Choroid plexus epithelial cell (primary cell): ENCODE results near the gene AK6.
A peak's percentile ranks its signal among the peaks of the same experiment; 100 is the strongest.

ENCODE experiments used
- DNase-seq: peaks from one replicate; pipeline ENCODE4 v3.0.0-alpha.2; 2010; ENCODE audit warnings: low read depth
- H3K4me3 ChIP-seq: 2 replicates; pipeline ENCODE4 v1.5.1; 2011; ENCODE audit warnings: low read depth, mild to moderate bottlenecking, control low read depth, low read length, moderate library complexity
- TF ChIP-seq, protein P1 (sequence below): conservative IDR thresholded peaks from 2 replicates; pipeline ENCODE4 v1.5.1; 2011; ENCODE audit warnings: low read depth, mild to moderate bottlenecking, control low read depth, inconsistent platforms, low read length, moderate library complexity

AK6 gene

GRCh38 chr5:69369340-69370121, at the start of gene AK6, which contains the start of the genes RAD17 and TAF9:
Gene AK6 (minus strand): TSS chr5:69369520. CDS start chr5:69369490, 30 bp downstream.
Gene RAD17 (plus strand): TSS chr5:69369818. CDS start chr5:69372209, 2,391 bp downstream.
Gene TAF9 (minus strand): TSS chr5:69369520. CDS start chr5:69365737, 3,783 bp downstream.
- peak; percentile 93 for DNase-seq
- TF ChIP-seq, protein P1, sequence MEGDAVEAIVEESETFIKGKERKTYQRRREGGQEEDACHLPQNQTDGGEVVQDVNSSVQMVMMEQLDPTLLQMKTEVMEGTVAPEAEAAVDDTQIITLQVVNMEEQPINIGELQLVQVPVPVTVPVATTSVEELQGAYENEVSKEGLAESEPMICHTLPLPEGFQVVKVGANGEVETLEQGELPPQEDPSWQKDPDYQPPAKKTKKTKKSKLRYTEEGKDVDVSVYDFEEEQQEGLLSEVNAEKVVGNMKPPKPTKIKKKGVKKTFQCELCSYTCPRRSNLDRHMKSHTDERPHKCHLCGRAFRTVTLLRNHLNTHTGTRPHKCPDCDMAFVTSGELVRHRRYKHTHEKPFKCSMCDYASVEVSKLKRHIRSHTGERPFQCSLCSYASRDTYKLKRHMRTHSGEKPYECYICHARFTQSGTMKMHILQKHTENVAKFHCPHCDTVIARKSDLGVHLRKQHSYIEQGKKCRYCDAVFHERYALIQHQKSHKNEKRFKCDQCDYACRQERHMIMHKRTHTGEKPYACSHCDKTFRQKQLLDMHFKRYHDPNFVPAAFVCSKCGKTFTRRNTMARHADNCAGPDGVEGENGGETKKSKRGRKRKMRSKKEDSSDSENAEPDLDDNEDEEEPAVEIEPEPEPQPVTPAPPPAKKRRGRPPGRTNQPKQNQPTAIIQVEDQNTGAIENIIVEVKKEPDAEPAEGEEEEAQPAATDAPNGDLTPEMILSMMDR: no peak
- peak within 1 kb of the TSS; percentile 91 for H3K4me3 ChIP-seq

DNA sequence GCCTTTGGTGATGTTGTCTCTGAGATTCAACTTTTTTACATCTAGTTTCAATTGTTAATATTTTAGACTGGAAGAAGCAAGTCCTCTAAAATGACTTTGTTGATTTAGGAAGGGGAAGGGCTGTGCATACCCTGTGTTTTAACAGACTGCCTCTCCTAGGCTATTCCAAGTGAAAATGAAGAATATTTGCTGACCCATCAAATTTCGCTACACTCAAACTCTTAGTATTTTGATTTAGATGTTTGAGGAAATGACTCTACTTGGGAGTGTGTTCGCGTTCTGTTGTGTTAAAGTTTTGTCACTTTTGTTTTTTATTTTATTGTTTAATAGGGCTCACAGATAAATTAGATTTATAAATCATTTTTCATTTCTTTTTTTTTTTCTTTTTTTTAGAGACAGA, 49.2 kb upstream of the AK6 start:
- no peak for DNase-seq
- TF ChIP-seq, protein P1: no peak
- no peak overlapping the region for H3K4me3 ChIP-seq

GRCh38 chr5:69416699-69417098, 47.4 kb upstream of the AK6 start:
- TF ChIP-seq, protein P1: no peak
- H3K4me3 ChIP-seq: no peak overlapping the region

GRCh38 chr5:69416180-69416579, 46.9 kb upstream of the AK6 start:
- no peak overlapping the region for H3K4me3 ChIP-seq
- TF ChIP-seq, protein P1: no peak
- no peak for DNase-seq

More at GRCh38 chr5:69416699-69417098, 47.4 kb upstream of the AK6 start:
- no peak for DNase-seq

DNA sequence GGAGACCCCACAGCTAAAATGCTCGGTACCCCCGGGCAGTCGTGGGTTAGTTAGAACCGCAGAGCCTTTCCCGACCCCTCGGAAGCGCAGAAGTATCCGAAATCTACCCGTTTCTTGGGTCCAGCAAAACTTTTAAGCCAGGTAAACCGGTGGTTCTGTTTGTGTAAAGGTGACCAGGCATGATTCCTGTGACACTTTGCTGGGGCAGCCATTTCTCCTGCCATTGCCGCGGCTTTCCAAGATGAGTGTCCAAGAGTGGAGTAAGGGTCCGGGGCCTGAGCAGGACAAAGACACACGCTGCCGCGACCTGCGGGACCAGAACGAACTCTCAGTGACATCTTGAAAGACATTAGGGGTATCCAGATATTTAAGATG, 46.3 kb upstream of the AK6 start:
- TF ChIP-seq, protein P1: no peak
- H3K4me3 ChIP-seq: peak overlapping the region; percentile 67
- no peak for DNase-seq

- TF ChIP-seq, protein P1: peak; percentile 45
- H3K4me3 ChIP-seq: peak within 1 kb of the TSS; percentile 67
- DNase-seq: peak; percentile 52
Observed at GRCh38 chr5:69414885-69415583, 45.7 kb upstream of the AK6 start, which contains the start of gene MARVELD2. Gene MARVELD2 (plus strand): TSS chr5:69415116. CDS start chr5:69419386, 4,270 bp downstream.
